Amniotic stem cell (primary cell): ENCODE measurements around the gene KCNJ12.
"Not testable (repeated sequence)": the region's sequence is repeated elsewhere in the genome, so short reads cannot be mapped to it uniquely, and the experiment has no call there.

Source experiments
- DNase-seq: peaks from one replicate; lab custom pipeline; 2025; lab: John Stamatoyannopoulos, UW

The KCNJ12 gene

GRCh38 chr17:21387616-21388015 lies 11.5 kb downstream of the KCNJ12 start:
- no peak for DNase-seq

GRCh38 chr17:21388066-21388465 lies 11.9 kb downstream of the KCNJ12 start:
- no peak for DNase-seq

- DNase-seq: no peak
These were observed 12.8 kb downstream of the KCNJ12 start for GRCh38 chr17:21388944-21389343.

GRCh38 chr17:21389394-21389793 lies 13.2 kb downstream of the KCNJ12 start:
- DNase-seq: no peak

GRCh38 chr17:21390294-21390693 lies 14.1 kb downstream of the KCNJ12 start:
- DNase-seq: no peak

GRCh38 chr17:21392266-21392665 lies 16.1 kb downstream of the KCNJ12 start:
- no peak for DNase-seq

GRCh38 chr17:21394265-21394664 lies 18.1 kb downstream of the KCNJ12 start:
- no peak for DNase-seq

- no peak for DNase-seq
These were observed 19.6 kb downstream of the KCNJ12 start for GRCh38 chr17:21395764-21396163.

GRCh38 chr17:21396237-21396636 lies 20.1 kb downstream of the KCNJ12 start:
- no peak for DNase-seq

- DNase-seq: no peak
These were observed 21.4 kb downstream of the KCNJ12 start for GRCh38 chr17:21397341-21398190.

- no peak for DNase-seq
These were observed 23.5 kb downstream of the KCNJ12 start for GRCh38 chr17:21399474-21400186.

- not testable (repeated sequence) for DNase-seq
These were observed 24.0 kb downstream of the KCNJ12 start for GRCh38 chr17:21400187-21400569.

- no peak for DNase-seq
These were observed 24.8 kb downstream of the KCNJ12 start for GRCh38 chr17:21400816-21401593.

GRCh38 chr17:21402166-21402571 lies 26.0 kb downstream of the KCNJ12 start:
- peak; percentile 75 for DNase-seq

- DNase-seq: not testable (repeated sequence)
These were observed 26.8 kb downstream of the KCNJ12 start for GRCh38 chr17:21402926-21403325.

GRCh38 chr17:21404106-21404505 lies 27.9 kb downstream of the KCNJ12 start:
- DNase-seq: not testable (repeated sequence)

- DNase-seq: not testable (repeated sequence)
These were observed 28.4 kb downstream of the KCNJ12 start for GRCh38 chr17:21404539-21404938.

GRCh38 chr17:21404956-21405731 lies 29.0 kb downstream of the KCNJ12 start:
- not testable (repeated sequence) for DNase-seq

GRCh38 chr17:21405904-21406400 lies 29.8 kb downstream of the KCNJ12 start:
- not testable (repeated sequence) for DNase-seq

GRCh38 chr17:21406616-21407404 lies 30.7 kb downstream of the KCNJ12 start:
- DNase-seq: not testable (repeated sequence)

GRCh38 chr17:21407752-21408151 lies 31.6 kb downstream of the KCNJ12 start:
- DNase-seq: not testable (repeated sequence)
